Stimulated activated CD8-positive, alpha-beta memory T cell treated with anti-CD3 and anti-CD28 coated beads, Interleukin-4, amount 100 ng/mL, for 4 hours (primary cell): ENCODE results near the gene MYOZ3.

Experiments
- DNase-seq, 2 donors: peaks; one replicate each; pipeline ENCODE4 v3.0.0-alpha.2; 2020; ENCODE audit warnings: low read depth in 2 of 2, low spot score in 1 of 2

The MYOZ3 gene

GRCh38 chr5:150658699-150659265 lies 2.3 kb upstream of the MYOZ3 start:
- no peak for DNase-seq

GRCh38 chr5:150659360-150660107 lies 1.5 kb upstream of the MYOZ3 start:
- no peak for DNase-seq

DNA sequence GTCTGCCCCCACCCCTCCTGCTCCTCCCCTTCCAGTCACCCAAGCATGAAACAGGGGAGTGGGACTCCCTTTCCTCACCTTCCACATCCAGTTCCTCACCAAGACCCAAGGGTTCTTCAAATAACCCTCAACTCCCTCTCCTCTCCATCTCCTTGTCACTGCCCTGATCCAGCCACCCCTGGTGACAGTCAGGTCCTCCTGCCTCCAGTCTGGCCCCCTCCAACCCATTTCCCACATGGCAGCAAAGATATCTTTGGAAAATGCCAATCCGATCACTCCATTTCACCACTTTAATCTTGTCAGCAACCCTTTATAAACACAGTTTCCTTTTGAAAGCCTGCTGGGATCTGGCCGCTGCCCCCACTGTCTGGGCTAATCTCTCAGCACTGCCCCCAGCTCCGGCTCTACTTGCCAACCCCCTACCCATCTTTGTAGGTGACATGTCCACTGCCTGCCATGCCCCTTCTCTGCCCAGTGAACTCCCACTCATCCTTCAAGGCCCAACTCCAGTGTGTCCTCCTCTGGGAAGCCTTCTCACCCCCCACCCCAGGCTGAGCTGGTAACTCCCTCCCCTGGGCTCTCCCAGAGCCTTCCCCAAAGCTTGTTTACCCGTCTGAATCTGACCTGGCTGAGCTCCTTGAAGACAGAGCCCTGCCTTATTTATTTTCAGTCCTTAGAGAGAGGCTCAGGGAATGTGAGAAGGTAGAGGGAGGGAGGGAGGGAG lies 781 bp upstream of the MYOZ3 start:
- no peak for DNase-seq

DNA sequence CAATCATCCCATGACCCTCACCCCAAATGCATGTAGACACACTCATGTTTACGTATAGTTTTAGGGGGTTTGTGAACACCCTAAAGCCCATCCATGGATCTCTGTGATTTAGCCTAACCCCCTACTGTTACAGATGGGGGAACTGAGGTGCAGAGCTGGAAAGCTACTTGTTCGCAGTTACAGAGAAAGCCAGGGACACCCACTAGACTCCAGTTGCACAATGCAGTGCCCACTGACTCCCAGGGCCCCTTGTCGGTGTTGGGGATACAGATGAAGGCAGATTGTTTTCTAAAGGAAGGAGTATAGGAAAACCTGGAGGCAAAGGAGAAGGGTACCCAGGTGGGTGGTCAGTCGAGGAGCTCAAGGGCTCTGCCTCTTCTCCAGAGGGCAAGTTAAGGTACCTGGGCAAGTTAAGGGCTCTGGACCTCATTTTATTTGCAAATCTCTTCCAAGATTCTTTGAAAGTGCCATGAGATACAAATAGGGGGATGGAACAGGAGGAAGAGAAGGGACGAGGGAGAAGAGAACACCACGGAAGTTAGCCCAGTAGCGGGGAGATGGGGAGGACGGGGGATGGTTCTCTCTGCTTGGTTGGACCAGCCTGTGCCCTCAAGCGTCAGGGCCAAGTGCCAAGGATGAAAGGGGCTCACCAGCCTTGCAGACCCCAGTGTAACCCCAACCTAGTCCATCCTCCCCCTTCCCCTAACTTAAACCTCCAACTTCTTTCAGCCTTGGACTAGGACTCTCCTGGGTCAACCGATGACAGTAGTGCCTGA lies 958 bp downstream of the MYOZ3 start:
- no peak for DNase-seq

GRCh38 chr5:150662731-150663516 lies 1.9 kb downstream of the MYOZ3 start:
- DNase-seq: no peak

GRCh38 chr5:150663936-150664335 lies 2.9 kb downstream of the MYOZ3 start:
- no peak for DNase-seq

DNA sequence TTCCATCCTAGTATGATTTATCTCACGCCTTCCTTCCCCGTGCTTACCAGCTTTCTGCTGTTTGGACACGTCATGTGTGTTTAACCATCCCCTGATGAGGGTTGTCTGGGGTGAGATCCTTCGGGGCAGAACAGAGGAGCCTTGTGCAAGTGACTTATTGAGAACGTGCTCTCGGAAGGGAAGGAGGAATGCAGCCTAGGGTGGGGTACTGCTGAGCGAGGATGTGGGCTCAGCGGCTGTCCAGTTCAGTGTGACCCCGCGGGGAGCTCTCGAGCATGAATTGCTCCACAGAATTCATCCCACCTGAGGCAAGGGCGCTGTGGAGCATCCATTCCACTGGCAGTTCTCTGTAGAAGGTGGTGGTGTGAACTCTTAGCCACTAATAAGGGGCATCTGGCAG lies 4.0 kb downstream of the MYOZ3 start:
- no peak for DNase-seq

DNA sequence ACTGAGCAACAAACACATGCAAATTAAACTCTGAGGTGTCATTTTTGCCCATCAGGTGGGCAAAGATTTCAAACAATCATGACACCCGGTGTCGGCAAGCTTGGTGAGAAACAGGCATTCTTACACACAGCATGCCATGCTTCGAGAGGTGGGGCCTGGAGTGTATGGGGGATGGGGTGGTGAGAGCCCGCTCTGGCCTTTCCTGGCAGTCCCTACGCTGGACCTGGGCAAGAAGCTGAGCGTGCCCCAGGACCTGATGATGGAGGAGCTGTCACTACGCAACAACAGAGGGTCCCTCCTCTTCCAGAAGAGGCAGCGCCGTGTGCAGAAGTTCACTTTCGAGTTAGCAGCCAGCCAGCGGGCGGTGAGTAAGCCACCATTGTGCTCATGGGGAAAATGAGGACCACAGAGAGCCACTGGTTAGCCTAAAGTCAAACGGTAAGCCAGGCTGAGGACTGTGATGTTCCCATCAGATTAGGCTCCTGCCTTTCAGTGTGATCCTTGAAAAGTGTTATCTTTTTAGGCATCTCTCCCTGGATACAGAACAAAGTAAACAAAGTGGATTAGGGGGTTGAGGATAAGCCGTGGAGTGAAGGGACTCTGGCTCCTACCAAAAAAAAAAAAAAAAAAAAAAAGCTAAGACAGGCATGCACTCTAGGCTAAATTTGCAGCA lies 9.4 kb downstream of the MYOZ3 start:
- no peak for DNase-seq

DNA sequence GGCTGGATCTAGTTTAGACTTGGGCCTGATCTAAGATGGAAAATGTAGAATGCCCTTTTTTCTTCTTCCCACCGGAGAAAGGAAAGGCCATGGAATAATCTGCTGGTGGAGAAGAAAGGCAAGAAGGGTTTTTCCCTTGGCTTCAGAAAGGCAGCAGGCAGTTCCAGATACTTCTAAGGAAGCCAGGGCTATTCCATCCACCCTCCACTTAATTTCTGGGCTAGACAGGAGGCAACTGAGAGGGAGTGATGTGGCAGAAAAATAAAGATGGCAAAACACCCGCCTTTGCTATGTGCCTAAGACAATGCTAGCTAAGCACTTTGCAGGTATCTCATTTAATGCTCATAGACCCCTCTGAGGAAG lies 9.9 kb downstream of the MYOZ3 start:
- no peak for DNase-seq

DNA sequence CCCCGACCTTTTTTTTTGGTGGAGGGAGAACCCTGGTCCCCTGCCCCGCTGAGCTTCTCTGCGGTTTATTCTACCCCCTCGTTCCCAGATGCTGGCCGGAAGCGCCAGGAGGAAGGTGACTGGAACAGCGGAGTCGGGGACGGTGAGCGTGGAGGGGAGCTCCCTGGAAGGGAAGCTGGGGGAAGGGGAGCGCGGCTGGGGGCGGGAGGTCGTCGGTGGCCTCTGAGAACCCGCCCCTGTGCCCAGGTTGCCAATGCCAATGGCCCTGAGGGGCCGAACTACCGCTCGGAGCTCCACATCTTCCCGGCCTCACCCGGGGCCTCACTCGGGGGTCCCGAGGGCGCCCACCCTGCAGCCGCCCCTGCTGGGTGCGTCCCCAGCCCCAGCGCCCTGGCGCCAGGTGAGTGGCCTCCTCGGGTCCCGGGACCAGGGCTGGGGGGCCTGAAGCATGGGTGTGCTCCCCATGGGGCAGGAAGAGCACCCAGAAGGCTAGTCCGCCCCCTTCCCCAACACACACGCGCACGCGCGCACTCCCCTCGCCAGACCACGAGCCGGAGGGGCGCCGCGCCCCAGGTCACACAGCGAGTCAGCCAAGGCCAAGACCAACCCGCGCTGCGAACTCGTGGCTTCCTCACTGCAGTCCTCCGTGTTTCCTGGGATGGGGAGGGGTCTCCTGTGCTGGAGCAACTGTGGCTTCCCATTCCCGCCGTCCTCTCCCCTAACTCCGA lies 10.6 kb downstream of the MYOZ3 start:
- no peak for DNase-seq

DNA sequence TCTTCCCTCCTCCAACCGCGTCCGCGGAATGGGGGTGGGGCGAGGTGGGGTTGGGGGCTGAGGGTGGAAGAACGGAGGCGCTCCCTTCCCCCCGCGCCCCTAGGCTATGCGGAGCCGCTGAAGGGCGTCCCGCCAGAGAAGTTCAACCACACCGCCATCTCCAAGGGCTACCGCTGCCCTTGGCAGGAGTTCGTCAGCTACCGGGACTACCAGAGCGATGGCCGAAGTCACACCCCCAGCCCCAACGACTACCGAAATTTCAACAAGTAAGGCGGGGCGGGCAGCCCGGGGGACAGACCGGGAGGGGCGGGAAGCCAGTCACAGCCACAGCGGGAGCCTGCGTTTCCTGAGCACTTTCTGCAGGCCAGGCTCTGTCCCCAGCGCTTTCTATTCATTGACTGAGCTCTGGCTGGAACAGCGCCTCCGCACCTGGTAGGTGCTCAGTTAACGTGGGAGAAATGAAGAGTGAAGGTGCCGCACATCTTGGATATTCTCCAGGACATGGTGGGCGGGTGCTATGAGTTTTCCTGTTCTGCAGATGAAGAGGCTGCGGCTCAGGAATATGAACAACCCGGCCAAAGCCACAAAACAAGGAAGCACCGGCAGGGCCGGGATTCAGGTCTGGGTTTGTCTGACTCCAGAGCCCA lies 11.3 kb downstream of the MYOZ3 start:
- no peak for DNase-seq

DNA sequence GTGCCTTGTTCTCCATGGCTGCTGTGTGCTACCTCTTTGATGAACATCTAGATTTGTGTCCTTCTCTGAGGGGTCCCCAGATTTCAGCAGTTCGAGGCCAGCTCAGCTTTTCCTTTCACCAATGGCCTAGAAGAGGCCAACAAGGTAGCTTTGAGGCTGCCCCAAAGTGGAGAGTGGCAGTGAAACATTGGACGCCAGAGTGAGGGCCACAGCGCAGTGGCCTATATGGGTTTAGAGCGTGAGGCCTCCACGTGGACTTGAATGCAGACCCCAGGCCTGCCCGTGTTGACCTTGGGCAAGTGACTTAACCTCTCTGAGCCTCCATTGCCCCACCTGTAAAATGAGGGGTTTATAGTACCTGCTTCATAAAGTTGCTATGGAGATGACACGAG lies 11.8 kb downstream of the MYOZ3 start:
- DNase-seq: no peak

DNA sequence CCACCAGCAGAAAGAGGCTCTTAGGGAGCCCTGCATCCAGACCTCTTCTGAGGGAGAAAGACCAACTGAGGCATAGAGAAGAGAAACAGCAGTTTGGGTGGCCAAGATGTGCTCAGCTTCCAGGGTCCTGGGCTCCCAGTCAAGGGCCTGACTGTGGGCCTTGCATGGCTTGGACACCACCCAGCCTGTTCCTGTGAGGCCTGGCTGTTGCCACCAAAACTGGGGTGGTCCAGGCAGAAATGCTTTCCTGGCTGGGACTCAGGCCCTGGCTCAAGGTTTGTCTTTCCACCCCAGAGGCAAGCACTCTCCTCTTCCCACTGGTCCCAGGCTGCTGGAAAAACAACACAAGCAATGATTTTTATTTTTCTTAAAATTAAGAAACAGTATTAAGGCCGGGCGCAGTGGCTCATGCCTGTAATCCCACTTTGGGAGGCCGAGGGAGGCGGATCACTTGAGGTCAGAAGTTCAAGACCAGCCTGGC lies 13.3 kb downstream of the MYOZ3 start:
- no peak for DNase-seq

- no peak for DNase-seq
Observed at GRCh38 chr5:150675069-150675468, 14.0 kb downstream of the MYOZ3 start.

- no peak for DNase-seq
Observed at GRCh38 chr5:150676578-150676977, 15.5 kb downstream of the MYOZ3 start.

DNA sequence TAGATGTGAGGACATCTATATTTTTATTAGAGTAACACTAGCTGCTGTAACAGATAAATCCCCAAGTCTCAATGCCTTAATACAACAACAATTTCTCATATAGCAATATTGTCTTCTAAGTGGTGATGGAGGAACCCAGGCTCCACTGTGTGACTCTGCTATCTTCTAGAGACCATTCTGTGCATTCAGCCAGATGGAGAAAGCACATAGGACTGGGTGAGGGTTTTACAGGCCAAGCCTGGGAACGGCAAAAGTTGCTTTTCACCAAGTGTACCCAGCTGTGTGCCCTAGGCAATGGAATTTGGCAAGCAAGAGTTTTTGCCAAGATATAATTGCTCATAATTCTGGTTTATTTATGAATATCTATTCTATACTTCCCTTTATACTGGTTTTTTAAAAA lies 28.1 kb downstream of the MYOZ3 start:
- DNase-seq: no peak

DNA sequence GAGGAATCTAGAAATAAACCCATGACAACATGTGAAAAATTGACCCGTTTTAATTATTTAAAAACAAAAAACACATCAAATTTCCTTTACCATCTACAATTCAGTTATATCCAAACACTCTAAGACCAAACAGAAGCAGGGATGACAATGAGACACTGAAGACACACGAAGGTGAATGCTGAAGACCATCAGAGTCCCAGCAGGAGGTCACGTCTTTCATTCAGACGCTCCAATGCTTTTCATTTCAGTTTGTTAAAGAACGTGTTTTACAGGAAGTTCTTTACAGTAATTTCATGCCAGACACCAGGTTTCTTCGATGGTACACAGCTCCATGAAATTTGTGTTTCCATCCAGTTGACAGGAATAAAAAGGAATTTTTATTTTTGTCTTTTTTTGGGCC lies 29.7 kb downstream of the MYOZ3 start:
- no peak for DNase-seq

DNA sequence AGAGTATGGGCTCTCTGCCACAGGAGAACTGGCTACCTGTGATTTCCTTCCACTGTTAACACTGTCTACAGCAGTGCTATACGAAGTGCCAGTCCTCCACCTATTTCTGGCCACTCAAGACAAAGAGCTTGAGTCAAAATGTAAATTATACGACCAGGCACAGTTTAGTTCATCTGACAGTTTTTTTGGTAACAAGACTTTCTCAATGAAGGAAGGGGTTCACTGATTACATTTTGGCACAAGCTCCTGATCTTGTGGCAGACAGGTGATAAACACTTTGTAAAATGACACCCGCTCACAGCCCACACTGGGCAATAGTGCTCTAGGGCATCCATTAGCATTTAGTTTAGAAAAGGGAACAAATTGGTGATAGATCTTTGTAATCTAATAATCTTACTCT lies 31.2 kb downstream of the MYOZ3 start:
- no peak for DNase-seq

- DNase-seq: no peak
Observed at GRCh38 chr5:150694612-150695011, 33.6 kb downstream of the MYOZ3 start.
